ENCODE data around the gene MAT2A.

MAT2A gene

GRCh38 chr2:85538507-85539360 lies at the start of gene MAT2A:
Gene MAT2A (plus strand): TSS chr2:85539168. CDS start chr2:85539288, 120 bp downstream.
- DNase-seq = peak; percentile 93

- no peak for DNase-seq
Observed at GRCh38 chr2:85490861-85491755, 47.9 kb upstream of the MAT2A start.

GRCh38 chr2:85496436-85496835 lies 42.5 kb upstream of the MAT2A start:
- no peak for DNase-seq

- DNase-seq = no peak
Observed at GRCh38 chr2:85497944-85498630, 40.9 kb upstream of the MAT2A start.

- DNase-seq = no peak
Observed at GRCh38 chr2:85501248-85501647, 37.7 kb upstream of the MAT2A start.

GRCh38 chr2:85502720-85503119 lies 36.2 kb upstream of the MAT2A start:
- no peak for DNase-seq

GRCh38 chr2:85503168-85503850 lies 35.7 kb upstream of the MAT2A start:
- no peak for DNase-seq

DNA sequence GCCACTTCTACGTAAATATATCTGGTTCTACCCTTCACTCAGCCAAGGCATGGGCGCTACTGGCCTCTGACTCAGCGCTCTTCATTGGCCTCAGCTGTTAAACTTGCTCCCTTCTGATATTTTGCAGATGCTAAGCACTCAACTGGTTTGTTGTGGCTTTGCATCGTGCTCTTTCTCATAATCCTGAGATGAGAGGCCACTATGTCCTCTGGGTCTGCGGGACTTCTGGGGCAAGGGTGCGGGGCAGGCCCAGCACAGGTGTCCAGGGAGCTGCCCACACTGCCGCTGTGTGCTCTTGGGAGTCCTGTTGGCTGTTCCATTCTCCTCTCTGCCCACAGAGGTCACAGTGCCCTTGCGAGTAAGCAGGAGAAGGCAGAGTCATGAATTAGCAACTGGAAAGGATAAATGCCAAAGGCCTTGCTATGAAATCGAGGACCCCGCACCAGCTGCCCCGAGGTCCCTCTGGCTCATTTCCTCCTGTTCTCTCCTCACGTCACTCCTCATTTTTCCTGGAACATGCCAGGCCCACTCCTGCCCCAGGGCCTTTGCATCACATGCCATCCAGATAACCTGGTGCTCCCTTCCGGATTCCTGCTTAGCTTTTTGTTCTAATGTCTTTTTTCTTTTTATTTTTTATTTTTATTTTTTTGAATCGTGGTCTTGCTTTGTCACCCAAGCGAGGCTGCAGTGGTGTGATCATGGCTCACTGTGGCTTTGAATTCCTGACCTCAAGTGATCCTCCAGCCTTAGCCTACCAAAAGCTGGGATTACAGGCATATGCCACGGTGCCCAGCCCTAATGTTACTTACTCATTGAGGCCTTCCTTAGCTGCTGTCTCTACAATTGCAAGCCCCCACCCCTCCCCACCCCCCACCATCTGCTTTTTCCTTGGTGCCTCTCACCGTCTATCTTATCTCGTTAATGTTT lies 34.9 kb upstream of the MAT2A start:
- DNase-seq = no peak

- no peak for DNase-seq
Observed at GRCh38 chr2:85504778-85505261, 34.1 kb upstream of the MAT2A start.

GRCh38 chr2:85505551-85506238 lies 33.3 kb upstream of the MAT2A start:
- DNase-seq = no peak

- no peak for DNase-seq
Observed at GRCh38 chr2:85506768-85507181, 32.2 kb upstream of the MAT2A start.

- no peak for DNase-seq
Observed at GRCh38 chr2:85511008-85511811, 27.8 kb upstream of the MAT2A start.

GRCh38 chr2:85514323-85514722 lies 24.6 kb upstream of the MAT2A start:
- no peak for DNase-seq

- no peak for DNase-seq
Observed at GRCh38 chr2:85516653-85517389, 22.1 kb upstream of the MAT2A start.

DNA sequence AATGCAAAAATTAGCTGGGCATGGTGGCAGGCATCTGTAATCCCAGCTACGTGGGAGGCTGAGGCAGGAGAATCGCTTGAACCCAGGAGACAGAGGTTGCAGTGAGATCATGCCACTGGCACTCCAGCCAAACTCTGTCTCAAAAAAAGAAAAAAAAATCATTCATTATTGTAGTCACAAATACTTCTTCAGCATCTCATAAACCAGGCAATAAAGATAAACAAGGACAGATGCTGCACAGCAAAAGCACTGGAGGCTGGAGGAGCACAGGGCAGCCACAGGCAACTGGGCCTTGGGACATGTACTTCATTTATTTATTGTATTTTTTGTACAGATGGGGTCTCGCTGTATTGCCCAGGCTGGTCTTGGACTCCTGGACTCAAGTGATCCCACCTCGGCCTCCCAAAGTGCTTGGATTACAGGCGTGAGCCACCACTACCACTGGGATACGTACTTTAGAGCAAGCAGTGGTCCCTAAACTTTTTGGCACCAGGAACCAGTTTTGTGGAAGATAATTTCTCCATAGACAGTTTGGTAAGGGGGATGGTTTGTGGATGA lies 16.8 kb upstream of the MAT2A start:
- no peak for DNase-seq

- DNase-seq = no peak
Observed at GRCh38 chr2:85523062-85523902, 15.7 kb upstream of the MAT2A start.

GRCh38 chr2:85523903-85524335 lies 15.0 kb upstream of the MAT2A start:
- no peak for DNase-seq

Data from NCI-H345 (cell line).